ENCODE results near the gene OXSR1.

DNA sequence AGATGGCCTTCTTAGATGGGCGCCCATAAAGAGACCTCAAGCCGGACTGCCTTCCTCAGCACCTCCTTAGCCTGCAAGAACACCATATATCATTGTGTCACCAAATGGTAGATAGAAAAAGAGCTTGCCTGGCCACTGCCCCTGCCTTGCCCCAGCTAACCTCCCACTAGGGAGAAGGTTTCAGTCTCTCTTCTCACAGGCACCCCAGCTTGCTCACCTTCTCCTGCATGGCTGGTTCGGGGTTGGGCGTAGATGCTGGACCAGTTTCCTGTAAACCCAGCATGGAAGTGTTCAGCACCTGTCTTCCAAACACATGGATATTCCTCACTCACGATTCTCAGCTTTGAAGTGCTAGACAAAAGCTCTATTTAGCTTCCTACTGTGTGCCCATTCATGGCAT is 113.5 kb downstream of the OXSR1 start:
- no peak for TF ChIP-seq SIN3A (IDR thresholded peaks at IDR 0.05; ENCODE audit: borderline replicate concordance, insufficient read depth, low read depth, low read length)
- TF ChIP-seq TCF7L2 (IDR thresholded peaks at IDR 0.05; ENCODE audit: low read depth, low read length), result no peak
- TF ChIP-seq, protein P1, sequence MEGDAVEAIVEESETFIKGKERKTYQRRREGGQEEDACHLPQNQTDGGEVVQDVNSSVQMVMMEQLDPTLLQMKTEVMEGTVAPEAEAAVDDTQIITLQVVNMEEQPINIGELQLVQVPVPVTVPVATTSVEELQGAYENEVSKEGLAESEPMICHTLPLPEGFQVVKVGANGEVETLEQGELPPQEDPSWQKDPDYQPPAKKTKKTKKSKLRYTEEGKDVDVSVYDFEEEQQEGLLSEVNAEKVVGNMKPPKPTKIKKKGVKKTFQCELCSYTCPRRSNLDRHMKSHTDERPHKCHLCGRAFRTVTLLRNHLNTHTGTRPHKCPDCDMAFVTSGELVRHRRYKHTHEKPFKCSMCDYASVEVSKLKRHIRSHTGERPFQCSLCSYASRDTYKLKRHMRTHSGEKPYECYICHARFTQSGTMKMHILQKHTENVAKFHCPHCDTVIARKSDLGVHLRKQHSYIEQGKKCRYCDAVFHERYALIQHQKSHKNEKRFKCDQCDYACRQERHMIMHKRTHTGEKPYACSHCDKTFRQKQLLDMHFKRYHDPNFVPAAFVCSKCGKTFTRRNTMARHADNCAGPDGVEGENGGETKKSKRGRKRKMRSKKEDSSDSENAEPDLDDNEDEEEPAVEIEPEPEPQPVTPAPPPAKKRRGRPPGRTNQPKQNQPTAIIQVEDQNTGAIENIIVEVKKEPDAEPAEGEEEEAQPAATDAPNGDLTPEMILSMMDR (IDR thresholded peaks at IDR 0.05), result no peak
- TF ChIP-seq, protein P2, sequence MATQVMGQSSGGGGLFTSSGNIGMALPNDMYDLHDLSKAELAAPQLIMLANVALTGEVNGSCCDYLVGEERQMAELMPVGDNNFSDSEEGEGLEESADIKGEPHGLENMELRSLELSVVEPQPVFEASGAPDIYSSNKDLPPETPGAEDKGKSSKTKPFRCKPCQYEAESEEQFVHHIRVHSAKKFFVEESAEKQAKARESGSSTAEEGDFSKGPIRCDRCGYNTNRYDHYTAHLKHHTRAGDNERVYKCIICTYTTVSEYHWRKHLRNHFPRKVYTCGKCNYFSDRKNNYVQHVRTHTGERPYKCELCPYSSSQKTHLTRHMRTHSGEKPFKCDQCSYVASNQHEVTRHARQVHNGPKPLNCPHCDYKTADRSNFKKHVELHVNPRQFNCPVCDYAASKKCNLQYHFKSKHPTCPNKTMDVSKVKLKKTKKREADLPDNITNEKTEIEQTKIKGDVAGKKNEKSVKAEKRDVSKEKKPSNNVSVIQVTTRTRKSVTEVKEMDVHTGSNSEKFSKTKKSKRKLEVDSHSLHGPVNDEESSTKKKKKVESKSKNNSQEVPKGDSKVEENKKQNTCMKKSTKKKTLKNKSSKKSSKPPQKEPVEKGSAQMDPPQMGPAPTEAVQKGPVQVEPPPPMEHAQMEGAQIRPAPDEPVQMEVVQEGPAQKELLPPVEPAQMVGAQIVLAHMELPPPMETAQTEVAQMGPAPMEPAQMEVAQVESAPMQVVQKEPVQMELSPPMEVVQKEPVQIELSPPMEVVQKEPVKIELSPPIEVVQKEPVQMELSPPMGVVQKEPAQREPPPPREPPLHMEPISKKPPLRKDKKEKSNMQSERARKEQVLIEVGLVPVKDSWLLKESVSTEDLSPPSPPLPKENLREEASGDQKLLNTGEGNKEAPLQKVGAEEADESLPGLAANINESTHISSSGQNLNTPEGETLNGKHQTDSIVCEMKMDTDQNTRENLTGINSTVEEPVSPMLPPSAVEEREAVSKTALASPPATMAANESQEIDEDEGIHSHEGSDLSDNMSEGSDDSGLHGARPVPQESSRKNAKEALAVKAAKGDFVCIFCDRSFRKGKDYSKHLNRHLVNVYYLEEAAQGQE (IDR thresholded peaks at IDR 0.05; ENCODE audit: insufficient read depth in 1 of 2, low read depth in 2 of 2, low read length in 1 of 2), result no peak
- TF ChIP-seq POLR2AphosphoS5 (IDR thresholded peaks at IDR 0.05; ENCODE audit: low read depth, low read length), result no peak

Measured in Panc1 (cell line).